HG03342 (cell line): ENCODE data around the gene GRIA4.
"Not testable (repeated sequence)": the region's sequence is repeated elsewhere in the genome, so short reads cannot be mapped to it uniquely, and the experiment has no call there.

Experiments
- ATAC-seq: cut with Tn5 transposase; IDR thresholded peaks from one replicate; pipeline ENCODE4 v1.9.1; 2021; ENCODE audit warnings: mild to moderate bottlenecking, moderate library complexity; ENCODE audit not compliant: unreplicated experiment

Gene GRIA4

GRCh38 chr11:105785850-105786249 is 176.0 kb downstream of the GRIA4 start:
- not testable (repeated sequence) for ATAC-seq

GRCh38 chr11:105786741-105787140 is 176.9 kb downstream of the GRIA4 start:
- no peak for ATAC-seq

GRCh38 chr11:105789579-105790420 is 179.9 kb downstream of the GRIA4 start:
- no peak for ATAC-seq

GRCh38 chr11:105790840-105791239 is 181.0 kb downstream of the GRIA4 start:
- no peak for ATAC-seq

- no peak for ATAC-seq
Observed at GRCh38 chr11:105793092-105793491, 183.2 kb downstream of the GRIA4 start.

GRCh38 chr11:105799263-105799662 is 189.4 kb downstream of the GRIA4 start:
- ATAC-seq = no peak

GRCh38 chr11:105799728-105800462 is 190.0 kb downstream of the GRIA4 start:
- no peak for ATAC-seq

- ATAC-seq = no peak
Observed at GRCh38 chr11:105802390-105802789, 192.5 kb downstream of the GRIA4 start.

- ATAC-seq = no peak
Observed at GRCh38 chr11:105811242-105811641, 201.4 kb downstream of the GRIA4 start.

GRCh38 chr11:105821372-105821771 is 211.5 kb downstream of the GRIA4 start:
- ATAC-seq = no peak

GRCh38 chr11:105821781-105822180 is 211.9 kb downstream of the GRIA4 start:
- ATAC-seq = no peak

GRCh38 chr11:105823495-105824033 is 213.7 kb downstream of the GRIA4 start:
- no peak for ATAC-seq

- ATAC-seq = no peak
Observed at GRCh38 chr11:105824457-105825013, 214.7 kb downstream of the GRIA4 start.

- ATAC-seq = no peak
Observed at GRCh38 chr11:105825141-105825540, 215.3 kb downstream of the GRIA4 start.

- no peak for ATAC-seq
Observed at GRCh38 chr11:105827906-105828305, 218.0 kb downstream of the GRIA4 start.

GRCh38 chr11:105829084-105829483 is 219.2 kb downstream of the GRIA4 start:
- ATAC-seq = peak; percentile 99

GRCh38 chr11:105834461-105834860 is 224.6 kb downstream of the GRIA4 start:
- ATAC-seq = no peak

GRCh38 chr11:105838668-105839384 is 229.0 kb downstream of the GRIA4 start:
- ATAC-seq = no peak

GRCh38 chr11:105840391-105840790 is 230.5 kb downstream of the GRIA4 start:
- ATAC-seq = no peak

GRCh38 chr11:105852403-105852802 is 242.5 kb downstream of the GRIA4 start:
- ATAC-seq = no peak

- ATAC-seq = no peak
Observed at GRCh38 chr11:105854269-105854668, 244.4 kb downstream of the GRIA4 start.
